ENCODE measurements around the gene OTOS.

- TF ChIP-seq, protein P1, sequence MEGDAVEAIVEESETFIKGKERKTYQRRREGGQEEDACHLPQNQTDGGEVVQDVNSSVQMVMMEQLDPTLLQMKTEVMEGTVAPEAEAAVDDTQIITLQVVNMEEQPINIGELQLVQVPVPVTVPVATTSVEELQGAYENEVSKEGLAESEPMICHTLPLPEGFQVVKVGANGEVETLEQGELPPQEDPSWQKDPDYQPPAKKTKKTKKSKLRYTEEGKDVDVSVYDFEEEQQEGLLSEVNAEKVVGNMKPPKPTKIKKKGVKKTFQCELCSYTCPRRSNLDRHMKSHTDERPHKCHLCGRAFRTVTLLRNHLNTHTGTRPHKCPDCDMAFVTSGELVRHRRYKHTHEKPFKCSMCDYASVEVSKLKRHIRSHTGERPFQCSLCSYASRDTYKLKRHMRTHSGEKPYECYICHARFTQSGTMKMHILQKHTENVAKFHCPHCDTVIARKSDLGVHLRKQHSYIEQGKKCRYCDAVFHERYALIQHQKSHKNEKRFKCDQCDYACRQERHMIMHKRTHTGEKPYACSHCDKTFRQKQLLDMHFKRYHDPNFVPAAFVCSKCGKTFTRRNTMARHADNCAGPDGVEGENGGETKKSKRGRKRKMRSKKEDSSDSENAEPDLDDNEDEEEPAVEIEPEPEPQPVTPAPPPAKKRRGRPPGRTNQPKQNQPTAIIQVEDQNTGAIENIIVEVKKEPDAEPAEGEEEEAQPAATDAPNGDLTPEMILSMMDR (conservative IDR thresholded peaks at IDR 0.05), result no peak
- no peak for TF ChIP-seq EZH2 (IDR thresholded peaks at IDR 0.05; ENCODE audit: low read depth)
Observed at GRCh38 chr2:240126731-240127130, 13.7 kb downstream of the OTOS start.
